ENCODE data around the gene RELT. TPM values are rescaled to one million over a fixed set of nuclear protein-coding genes. Genes with fewer than 3 reads are reported as not detected.

The RELT gene
- 10 to 100 TPM; 17.3 to 19.6 TPM for total RNA-seq

- H3K4me1 Mint-ChIP-seq (ENCODE audit: low read depth): peaks cover 45% of the 10 kb centered on the region
- H3K36me3 Mint-ChIP-seq (ENCODE audit: insufficient read depth in 2 of 2): peaks cover 0 to 2% of the 10 kb centered on the region in 2 donors
- H3K4me3 Mint-ChIP-seq: peak within 1 kb of the TSS; percentile 88 to 94
- H3K27me3 Mint-ChIP-seq (ENCODE audit: low read depth): no peaks in the 10 kb centered on the region
- peak within 1 kb of the TSS; percentile 92 for H3K27ac Mint-ChIP-seq
- peak; percentile 83 to 85 for ATAC-seq (replicated peaks in 1 of 2)
- H3K9me3 Mint-ChIP-seq: no peaks in the 10 kb centered on the region
- DNase-seq: peak; percentile 93 to 99
Measured at GRCh38 chr11:73376160-73376802, at the start of gene RELT. Gene RELT, plus strand, starts transcription at chr11:73376399. Its CDS starts 12,738 bp downstream, at chr11:73389137.

GRCh38 chr11:73326929-73327811, 49.0 kb upstream of the RELT start:
- Mint-ChIP-seq H3K27ac (no peak overlapping the region), H3K4me3 (no peak overlapping the region), H3K9me3 (no peaks in the 10 kb centered on the region), H3K36me3 (ENCODE audit: insufficient read depth in 2 of 2) (no peaks in the 10 kb centered on the region), H3K27me3 (ENCODE audit: low read depth) (no peaks in the 10 kb centered on the region), H3K4me1 (ENCODE audit: low read depth) (no peaks in the 10 kb centered on the region)
- DNase-seq: peak in 1 of 2 donors; percentile 17
- ATAC-seq (replicated peaks in 1 of 2): peak; percentile 76 to 79

GRCh38 chr11:73327812-73328364, 48.3 kb upstream of the RELT start:
- H3K4me3 Mint-ChIP-seq: no peak overlapping the region
- H3K27ac Mint-ChIP-seq: no peak overlapping the region
- H3K27me3 Mint-ChIP-seq (ENCODE audit: low read depth): no peaks in the 10 kb centered on the region
- no peaks in the 10 kb centered on the region for H3K36me3 Mint-ChIP-seq (ENCODE audit: insufficient read depth in 2 of 2)
- DNase-seq (no peak), ATAC-seq (replicated peaks in 1 of 2) (no peak)
- H3K4me1 Mint-ChIP-seq (ENCODE audit: low read depth): no peaks in the 10 kb centered on the region
- no peaks in the 10 kb centered on the region for H3K9me3 Mint-ChIP-seq

GRCh38 chr11:73330569-73331093, 45.6 kb upstream of the RELT start:
- no peak for ATAC-seq (replicated peaks in 1 of 2)
- no peak overlapping the region for H3K4me3 Mint-ChIP-seq
- no peak for DNase-seq
- H3K9me3 Mint-ChIP-seq: no peaks in the 10 kb centered on the region
- no peaks in the 10 kb centered on the region for H3K27me3 Mint-ChIP-seq (ENCODE audit: low read depth)
- no peak overlapping the region for H3K27ac Mint-ChIP-seq
- H3K36me3 Mint-ChIP-seq (ENCODE audit: insufficient read depth in 2 of 2): no peaks in the 10 kb centered on the region
- no peaks in the 10 kb centered on the region for H3K4me1 Mint-ChIP-seq (ENCODE audit: low read depth)

- H3K4me3 Mint-ChIP-seq: no peak overlapping the region
- no peak overlapping the region for H3K27ac Mint-ChIP-seq
- DNase-seq: no peak
- no peaks in the 10 kb centered on the region for H3K36me3 Mint-ChIP-seq (ENCODE audit: insufficient read depth in 2 of 2)
- no peaks in the 10 kb centered on the region for H3K9me3 Mint-ChIP-seq
- H3K4me1 Mint-ChIP-seq (ENCODE audit: low read depth): no peaks in the 10 kb centered on the region
- no peak for ATAC-seq (replicated peaks in 1 of 2)
- H3K27me3 Mint-ChIP-seq (ENCODE audit: low read depth): no peaks in the 10 kb centered on the region
Measured at GRCh38 chr11:73331138-73331916, 44.9 kb upstream of the RELT start.

GRCh38 chr11:73333173-73333572, 43.0 kb upstream of the RELT start:
- Mint-ChIP-seq H3K27me3 (ENCODE audit: low read depth) (no peaks in the 10 kb centered on the region), H3K4me3 (no peak overlapping the region), H3K9me3 (no peaks in the 10 kb centered on the region), H3K4me1 (ENCODE audit: low read depth) (no peaks in the 10 kb centered on the region), H3K27ac (no peak overlapping the region), H3K36me3 (ENCODE audit: insufficient read depth in 2 of 2) (no peaks in the 10 kb centered on the region)
- DNase-seq (no peak), ATAC-seq (replicated peaks in 1 of 2) (no peak)

- no peaks in the 10 kb centered on the region for H3K36me3 Mint-ChIP-seq (ENCODE audit: insufficient read depth in 2 of 2)
- no peak overlapping the region for H3K4me3 Mint-ChIP-seq
- H3K27ac Mint-ChIP-seq: no peak overlapping the region
- H3K27me3 Mint-ChIP-seq (ENCODE audit: low read depth): no peaks in the 10 kb centered on the region
- DNase-seq (no peak), ATAC-seq (replicated peaks in 1 of 2) (no peak)
- no peaks in the 10 kb centered on the region for H3K9me3 Mint-ChIP-seq
- H3K4me1 Mint-ChIP-seq (ENCODE audit: low read depth): no peaks in the 10 kb centered on the region
Measured at GRCh38 chr11:73333640-73334383, 42.4 kb upstream of the RELT start.

GRCh38 chr11:73334384-73335203, 41.6 kb upstream of the RELT start:
- H3K36me3 Mint-ChIP-seq (ENCODE audit: insufficient read depth in 2 of 2): no peaks in the 10 kb centered on the region

GRCh38 chr11:73335204-73335923, 40.8 kb upstream of the RELT start:
- H3K36me3 Mint-ChIP-seq (ENCODE audit: insufficient read depth in 2 of 2): no peaks in the 10 kb centered on the region
- no peak overlapping the region for H3K4me3 Mint-ChIP-seq
- DNase-seq: peak; percentile 74 to 86
- no peaks in the 10 kb centered on the region for H3K9me3 Mint-ChIP-seq
- H3K4me1 Mint-ChIP-seq (ENCODE audit: low read depth): no peaks in the 10 kb centered on the region
- H3K27me3 Mint-ChIP-seq (ENCODE audit: low read depth): no peaks in the 10 kb centered on the region
- H3K27ac Mint-ChIP-seq: no peak overlapping the region
- peak; percentile 74 to 75 for ATAC-seq (replicated peaks in 1 of 2)

More at GRCh38 chr11:73334384-73335203, 41.6 kb upstream of the RELT start:
- H3K4me3 Mint-ChIP-seq: no peak overlapping the region
- ATAC-seq (replicated peaks in 1 of 2) (no peak), DNase-seq (no peak)
- no peak overlapping the region for H3K27ac Mint-ChIP-seq
- H3K27me3 Mint-ChIP-seq (ENCODE audit: low read depth): no peaks in the 10 kb centered on the region
- H3K9me3 Mint-ChIP-seq: no peaks in the 10 kb centered on the region
- H3K4me1 Mint-ChIP-seq (ENCODE audit: low read depth): no peaks in the 10 kb centered on the region

GRCh38 chr11:73337846-73338245, 38.4 kb upstream of the RELT start:
- H3K4me3 Mint-ChIP-seq: no peak overlapping the region
- H3K27me3 Mint-ChIP-seq (ENCODE audit: low read depth): no peaks in the 10 kb centered on the region
- H3K4me1 Mint-ChIP-seq (ENCODE audit: low read depth): no peaks in the 10 kb centered on the region
- no peaks in the 10 kb centered on the region for H3K36me3 Mint-ChIP-seq (ENCODE audit: insufficient read depth in 2 of 2)
- DNase-seq (no peak), ATAC-seq (replicated peaks in 1 of 2) (no peak)
- no peaks in the 10 kb centered on the region for H3K9me3 Mint-ChIP-seq
- H3K27ac Mint-ChIP-seq: no peak overlapping the region

GRCh38 chr11:73338279-73338678, 37.9 kb upstream of the RELT start:
- ATAC-seq (replicated peaks in 1 of 2): no peak
- no peak overlapping the region for H3K27ac Mint-ChIP-seq
- DNase-seq: no peak
- H3K27me3 Mint-ChIP-seq (ENCODE audit: low read depth): no peaks in the 10 kb centered on the region
- H3K9me3 Mint-ChIP-seq: no peaks in the 10 kb centered on the region
- H3K36me3 Mint-ChIP-seq (ENCODE audit: insufficient read depth in 2 of 2): no peaks in the 10 kb centered on the region
- no peak overlapping the region for H3K4me3 Mint-ChIP-seq
- H3K4me1 Mint-ChIP-seq (ENCODE audit: low read depth): no peaks in the 10 kb centered on the region

Data from activated T-cell treated with anti-CD3 and anti-CD28 coated beads, Interleukin-2, amount 50 U/mL, for 72 hours (primary cell).